Cerebellar nuclear complex (tissue), 1 donor: ENCODE measurements around the gene TGDS.

ENCODE experiments used
- DNase-seq, 2 experiments: peaks; one replicate each; lab custom pipeline; 2025; lab: John Stamatoyannopoulos, UW

Gene TGDS

GRCh38 chr13:94601446-94602431, 5.8 kb upstream of the TGDS start, which contains the start of gene GPR180:
Gene GPR180 (plus strand): TSS chr13:94601857. CDS start chr13:94601928, 71 bp downstream.
- DNase-seq, result peak; percentile 95 to 97

- DNase-seq, result no peak
Measured at GRCh38 chr13:94599877-94600276, 3.9 kb upstream of the TGDS start.

DNA sequence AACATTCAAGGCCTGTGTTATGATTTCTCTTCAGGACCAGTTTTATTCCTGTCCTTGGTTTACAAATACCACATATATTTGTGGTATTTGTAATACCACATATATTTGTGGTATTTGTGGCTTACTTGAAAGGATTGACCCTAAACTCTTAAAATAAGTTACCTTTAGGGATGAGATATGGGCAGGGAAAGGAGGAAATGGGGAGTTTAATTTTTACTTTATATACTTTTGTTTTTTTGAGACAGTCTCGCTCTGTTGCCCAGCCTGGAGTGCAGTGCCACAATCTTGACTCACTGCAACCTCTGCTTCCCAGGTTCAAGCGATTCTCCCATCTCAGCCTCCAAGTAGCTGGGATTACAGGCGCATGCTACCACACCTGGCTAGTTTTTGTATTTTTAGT, 2.3 kb upstream of the TGDS start:
- no peak for DNase-seq

DNA sequence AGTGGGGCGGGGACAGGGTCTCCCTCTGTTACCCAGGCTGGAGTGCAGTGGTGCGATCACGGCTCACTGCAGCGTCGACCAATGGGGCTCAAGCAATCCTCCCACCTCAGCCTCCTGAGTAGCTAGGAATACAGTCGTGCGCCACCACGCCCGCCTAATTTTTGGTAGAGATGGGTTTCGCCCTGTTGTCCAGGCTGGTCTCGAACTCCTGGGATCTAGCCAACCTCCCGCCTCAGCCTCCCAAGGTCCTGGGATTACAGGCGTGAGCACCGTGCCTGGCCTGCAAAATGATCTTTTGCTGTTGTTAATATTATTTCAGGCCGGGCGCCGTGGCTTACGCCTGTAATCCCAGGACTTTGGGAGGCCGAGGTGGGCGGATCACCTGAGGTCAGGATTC, 621 bp upstream of the TGDS start:
- DNase-seq, result no peak

DNA sequence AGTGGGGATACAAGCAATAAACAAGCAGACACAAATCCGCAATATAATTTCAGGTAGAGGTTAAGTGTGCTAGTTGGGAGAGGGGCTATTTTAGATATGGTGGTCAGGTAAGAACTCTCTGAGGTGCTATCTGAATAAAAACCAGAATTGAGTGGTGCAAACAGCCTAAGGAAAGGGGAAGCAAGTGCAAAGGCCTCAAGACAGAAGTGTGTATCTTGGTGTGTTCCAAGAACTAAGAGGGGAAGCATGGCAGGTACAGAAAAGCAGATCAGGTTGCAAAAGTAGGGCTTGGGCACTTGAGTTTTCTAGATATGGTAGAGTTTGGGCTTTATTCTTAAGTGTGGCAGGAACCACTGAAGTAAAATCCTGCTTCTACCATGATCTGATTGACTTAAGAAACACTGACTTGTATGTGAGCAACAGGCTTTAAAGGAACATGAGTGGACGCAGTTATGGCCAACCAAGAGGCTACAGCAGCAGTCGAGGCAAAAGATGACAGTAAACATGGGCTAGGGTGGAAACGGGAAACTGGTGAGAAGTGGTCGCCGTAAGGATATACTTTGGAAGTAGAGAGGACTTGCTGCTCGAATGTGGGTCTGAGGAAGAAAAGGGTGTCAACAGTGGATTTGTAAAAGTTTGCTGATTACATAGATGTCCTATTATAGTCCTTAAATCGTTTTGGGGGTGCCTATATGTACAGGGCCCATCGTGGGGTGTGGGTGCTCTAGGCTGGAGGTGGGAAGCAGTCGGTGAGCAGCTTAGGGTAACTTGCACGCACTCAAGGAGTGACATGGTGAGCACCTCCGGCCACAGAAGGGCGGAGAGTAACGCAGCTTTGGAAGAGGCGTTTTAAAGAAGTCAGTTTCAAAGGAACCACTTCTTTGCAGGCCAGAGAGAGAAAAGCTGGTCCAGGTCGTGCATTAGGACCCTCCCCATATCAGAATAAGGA, 677 bp downstream of the TGDS start:
- no peak for DNase-seq

DNA sequence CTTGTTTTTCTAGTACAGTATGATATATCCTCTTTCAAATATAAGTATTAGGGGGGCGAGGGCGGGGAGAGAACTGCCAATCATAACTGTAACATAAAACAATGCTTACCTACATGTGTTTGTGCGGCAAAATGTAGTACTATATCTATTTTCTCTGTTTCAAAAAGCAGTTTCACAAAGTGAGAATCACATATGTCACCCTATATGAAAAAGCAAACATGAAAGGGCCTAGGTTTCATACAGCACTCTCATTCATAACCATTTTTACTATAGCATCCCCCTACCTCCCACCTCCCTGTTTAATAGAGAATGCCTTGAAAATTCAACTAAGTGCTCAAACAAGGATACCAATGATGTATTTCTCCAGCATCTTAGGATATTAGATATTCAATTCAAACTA, 5.2 kb downstream of the TGDS start:
- DNase-seq, result no peak

DNA sequence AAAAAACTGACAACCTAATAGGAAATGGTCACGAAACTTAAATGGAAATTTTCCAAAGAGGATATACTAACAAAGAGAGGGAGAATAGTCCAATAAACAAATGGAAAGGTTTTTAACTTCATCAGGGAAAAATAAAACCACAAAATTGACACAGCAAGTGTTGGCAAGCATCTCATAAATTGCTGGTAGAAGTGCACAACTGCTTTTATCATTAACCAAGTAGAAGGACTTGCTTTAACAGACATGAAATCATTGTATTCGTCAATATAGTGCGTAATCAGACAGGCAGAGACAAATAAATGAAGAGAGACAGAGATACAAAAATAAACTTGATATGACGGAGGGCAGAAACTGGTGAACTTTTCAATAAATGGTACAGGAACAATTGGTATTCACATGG, 7.4 kb downstream of the TGDS start:
- no peak for DNase-seq

DNA sequence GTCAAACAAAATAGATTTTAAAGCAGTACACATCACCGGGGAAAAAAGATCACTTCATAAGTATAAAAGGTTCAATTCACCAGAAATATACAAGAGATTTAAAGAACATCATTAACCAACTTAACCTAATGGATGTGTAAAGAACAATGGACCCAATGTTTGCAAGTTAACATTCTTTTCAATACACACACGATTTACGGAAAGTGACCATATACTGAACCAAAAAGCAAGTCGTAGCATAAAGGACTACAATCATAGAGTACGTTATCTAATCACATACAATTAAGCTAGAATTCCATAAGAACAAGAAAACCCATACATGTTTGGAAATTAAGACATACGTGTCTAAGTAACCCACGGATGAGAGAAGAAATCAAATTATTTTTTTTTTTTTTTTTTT, 9.6 kb downstream of the TGDS start:
- no peak for DNase-seq

GRCh38 chr13:94585543-94586101, 10.3 kb downstream of the TGDS start:
- DNase-seq, result no peak

GRCh38 chr13:94583926-94584325, 12.0 kb downstream of the TGDS start:
- DNase-seq, result no peak

DNA sequence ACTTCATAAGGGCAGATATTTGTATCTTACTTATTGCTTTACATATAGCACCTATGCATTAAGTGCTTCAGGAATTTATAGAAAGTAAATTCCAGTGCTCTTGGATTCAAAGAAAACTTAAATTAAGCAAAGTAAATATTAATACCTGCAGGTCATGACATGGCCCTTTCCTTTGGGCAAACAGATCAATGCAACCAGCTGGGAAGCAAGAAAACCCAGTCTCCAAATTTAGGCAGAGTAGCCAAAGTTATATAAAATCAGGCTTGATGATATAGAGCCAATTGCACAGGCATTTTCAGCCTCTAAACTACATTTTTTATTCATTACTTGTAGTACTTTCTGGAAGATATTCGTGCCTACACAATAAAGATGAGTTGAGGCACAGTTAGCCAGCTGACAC, 16.9 kb downstream of the TGDS start:
- DNase-seq, result no peak

DNA sequence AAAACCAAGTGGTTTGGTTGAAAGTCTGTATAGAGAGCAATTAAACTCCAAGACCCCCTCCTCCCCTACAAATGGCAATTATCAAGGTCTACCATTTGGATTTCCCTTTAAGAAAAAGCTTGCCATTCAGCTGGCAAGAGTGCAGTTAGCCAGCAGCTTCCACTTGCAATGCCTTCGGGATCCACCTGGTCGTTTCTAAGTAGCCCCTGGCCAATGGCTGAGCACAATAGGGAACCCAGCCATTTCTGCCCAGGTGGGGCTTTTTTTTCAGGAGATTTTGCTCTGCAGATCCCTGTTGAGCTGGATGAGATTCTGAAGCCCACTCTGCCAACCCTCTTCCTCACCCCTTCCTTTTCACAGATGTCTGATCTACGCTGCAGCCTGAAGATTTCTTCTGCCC, 26.3 kb downstream of the TGDS start:
- no peak for DNase-seq

GRCh38 chr13:94568443-94568842, 27.5 kb downstream of the TGDS start:
- no peak for DNase-seq

DNA sequence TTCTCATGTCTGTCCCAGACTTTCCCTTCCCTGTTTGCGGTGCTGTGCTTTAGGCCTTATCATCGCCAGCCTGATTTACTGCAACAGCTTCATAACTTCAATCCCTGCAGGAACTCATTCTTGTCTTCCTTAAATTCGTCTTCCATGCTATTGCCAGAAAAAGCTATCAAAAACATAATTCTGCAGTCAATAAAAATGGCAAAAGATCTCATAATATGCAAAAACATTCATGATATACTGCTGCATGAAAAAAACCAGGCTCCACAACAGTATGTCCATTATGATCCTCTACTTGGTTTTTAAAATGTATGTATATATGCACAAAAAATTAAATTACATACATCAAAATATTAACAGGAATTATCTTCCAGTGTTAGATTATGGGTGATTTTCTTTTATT, 28.4 kb downstream of the TGDS start:
- no peak for DNase-seq

- DNase-seq, result no peak
Measured at GRCh38 chr13:94561126-94561525, 34.8 kb downstream of the TGDS start.

DNA sequence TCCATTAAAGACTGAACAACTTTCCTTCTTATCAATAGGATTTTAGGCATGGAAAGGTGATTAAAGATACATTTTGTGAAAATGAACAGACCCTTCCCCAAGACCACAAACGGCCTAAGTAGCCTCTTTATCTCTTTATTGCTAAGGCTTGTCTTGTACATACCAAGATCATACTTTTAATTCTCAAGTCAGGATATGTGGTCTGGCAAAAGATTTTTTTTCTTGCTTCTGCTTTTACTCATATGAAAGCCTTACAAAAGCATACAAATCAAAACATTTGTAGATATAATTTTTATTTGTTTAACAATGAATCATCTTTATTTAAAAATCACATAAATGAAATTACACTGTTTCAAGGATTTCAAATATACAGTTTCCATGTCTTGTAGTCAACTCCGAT, 35.8 kb downstream of the TGDS start:
- no peak for DNase-seq

GRCh38 chr13:94559222-94559795, 36.6 kb downstream of the TGDS start:
- DNase-seq, result no peak

- no peak for DNase-seq
Measured at GRCh38 chr13:94558716-94559115, 37.2 kb downstream of the TGDS start.

DNA sequence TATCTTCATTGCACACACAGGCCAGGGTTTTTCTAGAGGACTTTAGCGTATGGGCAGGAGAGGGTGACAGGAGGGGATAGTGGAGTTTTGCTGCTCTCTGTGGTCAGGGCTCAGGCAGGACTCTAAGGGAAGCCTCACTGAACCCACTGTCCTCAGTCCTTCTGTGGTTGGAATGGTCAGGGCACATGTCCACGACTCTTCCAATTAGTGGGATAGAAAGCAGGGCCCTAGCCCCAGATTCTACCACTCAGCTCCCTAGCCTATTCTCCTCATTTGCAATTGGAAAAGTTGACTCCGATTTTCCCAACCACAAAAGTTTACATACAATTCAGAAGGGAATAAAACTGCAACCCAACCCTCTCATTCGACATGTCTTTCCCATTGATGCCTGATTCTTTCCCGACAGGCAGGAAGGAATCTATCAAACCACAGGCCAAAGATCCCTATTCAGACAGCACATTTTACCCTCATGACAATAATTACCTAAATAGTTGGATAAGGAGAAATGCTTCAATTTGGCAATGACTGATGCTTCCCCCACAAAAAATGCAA, 38.2 kb downstream of the TGDS start:
- DNase-seq, result no peak

DNA sequence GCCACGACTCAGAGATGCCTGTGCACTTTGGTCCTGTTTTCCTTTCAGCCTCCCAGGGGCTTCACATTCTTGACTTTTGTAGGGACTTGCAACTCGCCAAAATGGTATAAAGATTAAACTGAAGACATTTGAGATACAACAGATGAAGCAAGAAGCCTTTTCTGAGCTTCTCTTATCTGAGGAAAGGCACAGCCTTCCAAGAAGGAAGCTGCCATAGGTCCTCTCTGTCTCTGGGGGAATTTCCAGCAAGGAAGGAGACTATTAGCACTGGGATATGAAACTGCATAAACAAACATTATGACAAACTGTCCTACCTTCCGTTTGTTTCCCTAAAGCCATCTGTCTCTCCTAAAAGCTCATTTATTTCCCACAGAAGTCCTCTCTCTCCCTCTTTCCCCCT, 39.3 kb downstream of the TGDS start:
- DNase-seq, result no peak

GRCh38 chr13:94556041-94556440, 39.9 kb downstream of the TGDS start:
- DNase-seq, result no peak

DNA sequence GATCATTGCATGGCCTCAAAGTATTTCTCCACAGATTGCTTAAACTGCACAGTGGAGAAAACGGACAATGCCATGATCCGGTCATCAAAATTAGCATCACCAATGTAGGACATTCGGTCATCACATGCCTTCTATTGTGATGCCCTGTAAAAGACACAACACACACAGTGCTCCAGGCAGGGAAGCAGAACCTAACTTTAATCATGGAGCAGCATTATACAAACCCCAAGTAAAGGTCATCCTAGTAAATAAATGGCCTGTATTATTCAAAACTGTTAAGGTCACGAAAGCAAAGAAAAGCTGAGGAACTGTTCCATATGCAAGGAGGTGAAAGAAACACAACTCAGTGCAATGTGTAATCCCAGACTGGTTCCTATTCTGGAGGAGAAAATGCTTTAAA, 42.2 kb downstream of the TGDS start:
- DNase-seq, result no peak
